ENCODE measurements around the gene PAK3.

PAK3 gene

DNA sequence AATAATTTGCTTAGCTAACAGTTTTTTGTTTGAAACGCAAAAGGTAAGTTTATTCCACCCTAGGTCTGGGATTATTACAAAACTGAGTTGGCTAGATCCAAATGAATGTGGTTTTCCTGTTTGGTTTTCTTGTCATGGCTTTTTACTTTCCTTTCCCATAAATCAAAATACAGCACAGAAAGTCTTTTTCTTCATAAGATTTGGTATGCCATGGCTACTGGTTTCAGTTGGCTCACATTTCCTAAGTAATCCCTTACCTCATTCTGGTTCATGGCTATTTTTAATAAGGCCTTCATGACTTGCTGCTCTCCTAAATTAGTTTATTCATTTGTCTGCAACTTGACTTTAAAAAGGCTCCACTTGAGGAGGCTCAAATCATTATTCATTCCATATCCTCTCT is 12.9 kb upstream of the PAK3 start:
- TF ChIP-seq OSR1 (CRISPR knock-in tag; IDR thresholded peaks at IDR 0.05) = no peak
- no peak for TF ChIP-seq ARNTL (CRISPR knock-in tag; IDR thresholded peaks at IDR 0.05; ENCODE audit: borderline replicate concordance, low read depth)
- TF ChIP-seq SNAI2 (CRISPR knock-in tag; IDR thresholded peaks at IDR 0.05) = no peak
- no peak for TF ChIP-seq PPARA (CRISPR knock-in tag; IDR thresholded peaks at IDR 0.05; ENCODE audit: borderline replicate concordance)
- TF ChIP-seq TOX (CRISPR knock-in tag; IDR thresholded peaks at IDR 0.05; ENCODE audit: borderline replicate concordance) = no peak
- TF ChIP-seq ESRRG (CRISPR knock-in tag; IDR thresholded peaks at IDR 0.05) = no peak
- TF ChIP-seq, protein P1, sequence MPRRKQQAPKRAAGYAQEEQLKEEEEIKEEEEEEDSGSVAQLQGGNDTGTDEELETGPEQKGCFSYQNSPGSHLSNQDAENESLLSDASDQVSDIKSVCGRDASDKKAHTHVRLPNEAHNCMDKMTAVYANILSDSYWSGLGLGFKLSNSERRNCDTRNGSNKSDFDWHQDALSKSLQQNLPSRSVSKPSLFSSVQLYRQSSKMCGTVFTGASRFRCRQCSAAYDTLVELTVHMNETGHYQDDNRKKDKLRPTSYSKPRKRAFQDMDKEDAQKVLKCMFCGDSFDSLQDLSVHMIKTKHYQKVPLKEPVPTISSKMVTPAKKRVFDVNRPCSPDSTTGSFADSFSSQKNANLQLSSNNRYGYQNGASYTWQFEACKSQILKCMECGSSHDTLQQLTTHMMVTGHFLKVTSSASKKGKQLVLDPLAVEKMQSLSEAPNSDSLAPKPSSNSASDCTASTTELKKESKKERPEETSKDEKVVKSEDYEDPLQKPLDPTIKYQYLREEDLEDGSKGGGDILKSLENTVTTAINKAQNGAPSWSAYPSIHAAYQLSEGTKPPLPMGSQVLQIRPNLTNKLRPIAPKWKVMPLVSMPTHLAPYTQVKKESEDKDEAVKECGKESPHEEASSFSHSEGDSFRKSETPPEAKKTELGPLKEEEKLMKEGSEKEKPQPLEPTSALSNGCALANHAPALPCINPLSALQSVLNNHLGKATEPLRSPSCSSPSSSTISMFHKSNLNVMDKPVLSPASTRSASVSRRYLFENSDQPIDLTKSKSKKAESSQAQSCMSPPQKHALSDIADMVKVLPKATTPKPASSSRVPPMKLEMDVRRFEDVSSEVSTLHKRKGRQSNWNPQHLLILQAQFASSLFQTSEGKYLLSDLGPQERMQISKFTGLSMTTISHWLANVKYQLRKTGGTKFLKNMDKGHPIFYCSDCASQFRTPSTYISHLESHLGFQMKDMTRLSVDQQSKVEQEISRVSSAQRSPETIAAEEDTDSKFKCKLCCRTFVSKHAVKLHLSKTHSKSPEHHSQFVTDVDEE (CRISPR knock-in tag; IDR thresholded peaks at IDR 0.05) = no peak
- no peak for TF ChIP-seq ZFP30 (CRISPR knock-in tag; IDR thresholded peaks at IDR 0.05)
- no peak for TF ChIP-seq ZNF70 (CRISPR knock-in tag; IDR thresholded peaks at IDR 0.05)
- TF ChIP-seq ZC3H10 (CRISPR knock-in tag; IDR thresholded peaks at IDR 0.05) = no peak
- no peak for TF ChIP-seq ZFP3 (CRISPR knock-in tag; IDR thresholded peaks at IDR 0.05)
- TF ChIP-seq ZNF565 (CRISPR knock-in tag; conservative IDR thresholded peaks at IDR 0.05; ENCODE audit: low read depth) = no peak
- TF ChIP-seq CSDC2 (CRISPR knock-in tag; IDR thresholded peaks at IDR 0.05) = no peak
- ATAC-seq = no peak

DNA sequence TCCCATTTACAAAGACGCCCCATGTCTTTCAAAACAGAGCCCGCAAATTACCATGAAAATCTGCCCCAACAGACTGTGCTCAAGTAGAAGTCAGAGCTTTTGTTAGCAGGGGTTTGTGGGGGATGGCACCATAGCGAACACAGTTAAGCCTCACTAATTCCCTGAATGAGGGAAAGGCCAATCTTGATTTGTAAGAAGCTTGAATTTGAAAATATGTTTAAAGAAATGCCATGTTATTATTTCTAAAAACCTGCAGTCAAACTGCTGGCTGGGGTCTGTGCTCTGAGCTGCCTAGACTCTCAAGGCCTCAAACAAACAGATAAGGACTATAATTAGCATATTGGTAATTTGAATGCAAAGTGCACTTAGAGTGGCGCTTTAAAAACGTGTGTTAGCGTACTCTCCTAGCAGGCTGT is 9.4 kb upstream of the PAK3 start:
- TF ChIP-seq OSR1 (CRISPR knock-in tag; IDR thresholded peaks at IDR 0.05) = no peak
- no peak for TF ChIP-seq TCF4 (CRISPR knock-in tag; IDR thresholded peaks at IDR 0.05; ENCODE audit: borderline replicate concordance)
- no peak for TF ChIP-seq RARB (CRISPR knock-in tag; IDR thresholded peaks at IDR 0.05)
- no peak for TF ChIP-seq CSDC2 (CRISPR knock-in tag; IDR thresholded peaks at IDR 0.05)
- no peak for TF ChIP-seq TOX (CRISPR knock-in tag; IDR thresholded peaks at IDR 0.05; ENCODE audit: borderline replicate concordance)
- ATAC-seq = no peak

DNA sequence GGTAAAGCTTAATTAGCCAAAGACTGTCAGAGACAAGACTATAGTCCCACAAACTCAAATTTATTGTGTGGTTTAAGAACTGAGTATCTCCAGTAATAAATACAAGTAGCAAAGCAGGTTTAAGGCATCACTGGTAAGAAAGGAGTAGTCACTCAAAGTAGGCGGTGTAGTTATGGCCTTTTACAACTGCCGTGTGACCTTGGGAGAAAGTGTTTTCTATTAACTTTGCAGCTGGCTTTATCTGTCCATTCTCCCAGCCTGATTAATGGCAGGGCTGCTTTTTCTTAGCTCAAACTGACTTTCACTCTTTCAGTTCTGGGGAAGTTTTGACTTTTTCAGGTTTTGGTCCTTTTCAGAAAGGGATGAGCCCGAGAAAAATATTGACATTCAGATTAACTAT is 7.4 kb upstream of the PAK3 start:
- no peak for TF ChIP-seq ISL1 (CRISPR knock-in tag; IDR thresholded peaks at IDR 0.05)
- TF ChIP-seq, protein P2, sequence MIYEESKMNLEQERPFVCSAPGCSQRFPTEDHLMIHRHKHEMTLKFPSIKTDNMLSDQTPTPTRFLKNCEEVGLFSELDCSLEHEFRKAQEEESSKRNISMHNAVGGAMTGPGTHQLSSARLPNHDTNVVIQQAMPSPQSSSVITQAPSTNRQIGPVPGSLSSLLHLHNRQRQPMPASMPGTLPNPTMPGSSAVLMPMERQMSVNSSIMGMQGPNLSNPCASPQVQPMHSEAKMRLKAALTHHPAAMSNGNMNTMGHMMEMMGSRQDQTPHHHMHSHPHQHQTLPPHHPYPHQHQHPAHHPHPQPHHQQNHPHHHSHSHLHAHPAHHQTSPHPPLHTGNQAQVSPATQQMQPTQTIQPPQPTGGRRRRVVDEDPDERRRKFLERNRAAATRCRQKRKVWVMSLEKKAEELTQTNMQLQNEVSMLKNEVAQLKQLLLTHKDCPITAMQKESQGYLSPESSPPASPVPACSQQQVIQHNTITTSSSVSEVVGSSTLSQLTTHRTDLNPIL (CRISPR knock-in tag; IDR thresholded peaks at IDR 0.05; ENCODE audit: low read depth) = no peak
- TF ChIP-seq TOX (CRISPR knock-in tag; IDR thresholded peaks at IDR 0.05; ENCODE audit: borderline replicate concordance) = no peak
- TF ChIP-seq, protein P3, sequence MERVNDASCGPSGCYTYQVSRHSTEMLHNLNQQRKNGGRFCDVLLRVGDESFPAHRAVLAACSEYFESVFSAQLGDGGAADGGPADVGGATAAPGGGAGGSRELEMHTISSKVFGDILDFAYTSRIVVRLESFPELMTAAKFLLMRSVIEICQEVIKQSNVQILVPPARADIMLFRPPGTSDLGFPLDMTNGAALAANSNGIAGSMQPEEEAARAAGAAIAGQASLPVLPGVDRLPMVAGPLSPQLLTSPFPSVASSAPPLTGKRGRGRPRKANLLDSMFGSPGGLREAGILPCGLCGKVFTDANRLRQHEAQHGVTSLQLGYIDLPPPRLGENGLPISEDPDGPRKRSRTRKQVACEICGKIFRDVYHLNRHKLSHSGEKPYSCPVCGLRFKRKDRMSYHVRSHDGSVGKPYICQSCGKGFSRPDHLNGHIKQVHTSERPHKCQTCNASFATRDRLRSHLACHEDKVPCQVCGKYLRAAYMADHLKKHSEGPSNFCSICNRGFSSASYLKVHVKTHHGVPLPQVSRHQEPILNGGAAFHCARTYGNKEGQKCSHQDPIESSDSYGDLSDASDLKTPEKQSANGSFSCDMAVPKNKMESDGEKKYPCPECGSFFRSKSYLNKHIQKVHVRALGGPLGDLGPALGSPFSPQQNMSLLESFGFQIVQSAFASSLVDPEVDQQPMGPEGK (CRISPR knock-in tag; IDR thresholded peaks at IDR 0.05; ENCODE audit: borderline replicate concordance) = no peak
- no peak for TF ChIP-seq TCF4 (CRISPR knock-in tag; IDR thresholded peaks at IDR 0.05; ENCODE audit: borderline replicate concordance)
- no peak for TF ChIP-seq ZFP3 (CRISPR knock-in tag; IDR thresholded peaks at IDR 0.05)
- no peak for TF ChIP-seq ZNF8 (CRISPR knock-in tag; IDR thresholded peaks at IDR 0.05)
- TF ChIP-seq, protein P4, sequence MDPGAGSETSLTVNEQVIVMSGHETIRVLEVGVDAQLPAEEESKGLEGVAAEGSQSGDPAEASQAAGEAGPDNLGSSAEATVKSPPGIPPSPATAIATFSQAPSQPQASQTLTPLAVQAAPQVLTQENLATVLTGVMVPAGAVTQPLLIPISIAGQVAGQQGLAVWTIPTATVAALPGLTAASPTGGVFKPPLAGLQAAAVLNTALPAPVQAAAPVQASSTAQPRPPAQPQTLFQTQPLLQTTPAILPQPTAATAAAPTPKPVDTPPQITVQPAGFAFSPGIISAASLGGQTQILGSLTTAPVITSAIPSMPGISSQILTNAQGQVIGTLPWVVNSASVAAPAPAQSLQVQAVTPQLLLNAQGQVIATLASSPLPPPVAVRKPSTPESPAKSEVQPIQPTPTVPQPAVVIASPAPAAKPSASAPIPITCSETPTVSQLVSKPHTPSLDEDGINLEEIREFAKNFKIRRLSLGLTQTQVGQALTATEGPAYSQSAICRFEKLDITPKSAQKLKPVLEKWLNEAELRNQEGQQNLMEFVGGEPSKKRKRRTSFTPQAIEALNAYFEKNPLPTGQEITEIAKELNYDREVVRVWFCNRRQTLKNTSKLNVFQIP (CRISPR knock-in tag; IDR thresholded peaks at IDR 0.05; ENCODE audit: borderline replicate concordance, low read depth) = no peak
- no peak for TF ChIP-seq RARB (CRISPR knock-in tag; IDR thresholded peaks at IDR 0.05)
- no peak for TF ChIP-seq ARNTL (CRISPR knock-in tag; IDR thresholded peaks at IDR 0.05; ENCODE audit: borderline replicate concordance, low read depth)
- TF ChIP-seq ZFP30 (CRISPR knock-in tag; IDR thresholded peaks at IDR 0.05) = no peak
- TF ChIP-seq, protein P1 (CRISPR knock-in tag; IDR thresholded peaks at IDR 0.05) = no peak
- TF ChIP-seq BACH2 (CRISPR knock-in tag; IDR thresholded peaks at IDR 0.05; ENCODE audit: borderline replicate concordance) = no peak
- TF ChIP-seq GLIS3 (CRISPR knock-in tag; IDR thresholded peaks at IDR 0.05) = no peak
- ATAC-seq = no peak

Data from SK-N-SH treated with all-trans-retinoic acid at 6 μM for 48 hours (cell line).